Measurements from ENCODE around the gene ITSN2.

The ITSN2 gene

GRCh38 chr2:24262421-24262970 is 97.8 kb downstream of the ITSN2 start:
- DNase-seq = no peak

- DNase-seq = no peak
Measured at GRCh38 chr2:24261441-24261840, 98.9 kb downstream of the ITSN2 start.

GRCh38 chr2:24259316-24259715 is 101.0 kb downstream of the ITSN2 start:
- no peak for DNase-seq

- DNase-seq = no peak
Measured at GRCh38 chr2:24258718-24259117, 101.6 kb downstream of the ITSN2 start.

- DNase-seq = no peak
Measured at GRCh38 chr2:24253303-24253919, 106.9 kb downstream of the ITSN2 start.

GRCh38 chr2:24247592-24247991 is 112.7 kb downstream of the ITSN2 start:
- no peak for DNase-seq

- DNase-seq = no peak
Measured at GRCh38 chr2:24247164-24247563, 113.2 kb downstream of the ITSN2 start.

- no peak for DNase-seq
Measured at GRCh38 chr2:24245986-24246776, 114.2 kb downstream of the ITSN2 start.

- no peak for DNase-seq
Measured at GRCh38 chr2:24241528-24241927, 118.8 kb downstream of the ITSN2 start.

- DNase-seq = no peak
Measured at GRCh38 chr2:24239553-24239952, 120.8 kb downstream of the ITSN2 start.

GRCh38 chr2:24238158-24238557 is 122.2 kb downstream of the ITSN2 start:
- no peak for DNase-seq

GRCh38 chr2:24237313-24237712 is 123.0 kb downstream of the ITSN2 start:
- DNase-seq = no peak

- no peak for DNase-seq
Measured at GRCh38 chr2:24233321-24233720, 127.0 kb downstream of the ITSN2 start.

- no peak for DNase-seq
Measured at GRCh38 chr2:24231461-24231881, 128.9 kb downstream of the ITSN2 start.

- DNase-seq = peak in 1 of 2 experiments; percentile 46
Measured at GRCh38 chr2:24228470-24228869, 131.9 kb downstream of the ITSN2 start.

- no peak for DNase-seq
Measured at GRCh38 chr2:24225499-24226242, 134.7 kb downstream of the ITSN2 start.

- DNase-seq = no peak
Measured at GRCh38 chr2:24222946-24223345, 137.4 kb downstream of the ITSN2 start.

- no peak for DNase-seq
Measured at GRCh38 chr2:24221343-24222050, 138.8 kb downstream of the ITSN2 start.

- no peak for DNase-seq
Measured at GRCh38 chr2:24220554-24221291, 139.6 kb downstream of the ITSN2 start.

GRCh38 chr2:24214880-24215279 is 145.5 kb downstream of the ITSN2 start:
- DNase-seq = no peak

- DNase-seq = no peak
Measured at GRCh38 chr2:24211408-24211807, 148.9 kb downstream of the ITSN2 start.

- DNase-seq = no peak
Measured at GRCh38 chr2:24210723-24211122, 149.6 kb downstream of the ITSN2 start.
